HepG2 (cell line): Measurements from ENCODE around the gene SECTM1. TPM values are rescaled to one million over a fixed set of nuclear protein-coding genes. Genes with fewer than 3 reads are reported as not detected.

Experiments used
- ISL2 ChIP-seq: sonication (generic); formaldehyde crosslinking; IDR thresholded peaks from 2 replicates; pipeline ENCODE4 v1.5.0; 2020; ENCODE audit warnings: missing genetic modification reagents
- KDM5B ChIP-seq: sonication (generic); formaldehyde crosslinking; IDR thresholded peaks from 2 replicates; pipeline ENCODE4 v1.4.0; 2020; ENCODE audit warnings: missing genetic modification reagents, mild to moderate bottlenecking, borderline replicate concordance
- MED8 ChIP-seq: sonication (generic); formaldehyde crosslinking; IDR thresholded peaks from 2 replicates; pipeline ENCODE4 v1.8.1; 2023; ENCODE audit warnings: mild to moderate bottlenecking, missing genetic modification reagents; ENCODE audit not compliant: insufficient replicate concordance
- MXI1 ChIP-seq: IDR thresholded peaks from 3 replicates; pipeline ENCODE4 v1.6.1; 2012; ENCODE audit warnings: low read depth, low read length, inconsistent platforms, borderline replicate concordance
- NFATC3 ChIP-seq: sonication (generic); formaldehyde crosslinking; IDR thresholded peaks from 2 replicates; pipeline ENCODE4 v1.5.1; 2020; ENCODE audit warnings: mild to moderate bottlenecking, missing genetic modification reagents
- RBAK ChIP-seq: sonication (generic); formaldehyde crosslinking; IDR thresholded peaks from 2 replicates; pipeline ENCODE4 v1.5.1; 2020; ENCODE audit warnings: mild to moderate bottlenecking, missing genetic modification reagents
- RXRA ChIP-seq: sonication (generic); formaldehyde crosslinking; IDR thresholded peaks from 2 replicates; pipeline ENCODE4 v1.5.1; 2020; ENCODE audit warnings: missing genetic modification reagents
- TAF15 ChIP-seq: fragments of 200-400 bp; formaldehyde crosslinking; IDR thresholded peaks from one replicate; pipeline ENCODE4 v1.6.1; 2018; ENCODE audit warnings: mild to moderate bottlenecking, low read depth, low read length; ENCODE audit not compliant: poor library complexity, severe bottlenecking
- TARDBP ChIP-seq: sonication (generic); formaldehyde crosslinking; IDR thresholded peaks from 2 replicates; pipeline ENCODE4 v1.8.0; 2022; ENCODE audit warnings: mild to moderate bottlenecking, missing genetic modification reagents
- ZBTB3 ChIP-seq: sonication (generic); formaldehyde crosslinking; IDR thresholded peaks from 2 replicates; pipeline ENCODE4 v1.4.0; 2020; ENCODE audit warnings: low read depth, mild to moderate bottlenecking, moderate library complexity, missing genetic modification reagents, borderline replicate concordance
- ZFY ChIP-seq: sonication (generic); formaldehyde crosslinking; IDR thresholded peaks from 2 replicates; pipeline ENCODE4 v1.4.0; 2020; ENCODE audit warnings: missing genetic modification reagents
- ZNF644 ChIP-seq: IDR thresholded peaks from 2 replicates; pipeline ENCODE4 v1.6.1; 2016; ENCODE audit warnings: low read depth
- polyA plus RNA-seq, 8 experiments: library from polyadenylated mRNA; depleted of rRNA in 3 of 8; stranded (reverse) in 7 of 8; unstranded in 1 of 8; fragments of >200 nt; fragmentation: Illumina TruSeq in 4 of 8; extraction: Trizol in 4 of 8; gene quantifications; 2 replicates each; pipeline versions ENCODE4 v1.2.1 to v1.2.3, GENCODE V29; 2011 to 2016; ENCODE audit warnings: low read depth in 4 of 8, missing spikeins in 1 of 8, mixed read lengths in 1 of 8; ENCODE audit not compliant: insufficient read depth in 1 of 8
- total RNA-seq, 5 experiments: library from RNA; depleted of rRNA; stranded (reverse); fragments of >200 nt; fragmentation: Illumina TruSeq; extraction: Trizol; gene quantifications; 2 replicates each; pipeline ENCODE4 v1.2.3, GENCODE V29; 2016; ENCODE audit warnings: low read depth in 1 of 5
- TF ChIP-seq, protein P1 (sequence below): sonication (generic); formaldehyde crosslinking; IDR thresholded peaks from 2 replicates; pipeline ENCODE4 v1.8.0; 2022; ENCODE audit warnings: mild to moderate bottlenecking, missing genetic modification reagents
- TF ChIP-seq, protein P2 (sequence below): sonication (generic); formaldehyde crosslinking; IDR thresholded peaks from 2 replicates; pipeline ENCODE4 v1.4.0; 2020; ENCODE audit warnings: missing genetic modification reagents, borderline replicate concordance
- TF ChIP-seq, protein P3 (sequence below): sonication (generic); formaldehyde crosslinking; IDR thresholded peaks from 2 replicates; pipeline ENCODE4 v1.9.0; 2021; ENCODE audit warnings: missing genetic modification reagents, borderline replicate concordance
- TF ChIP-seq, protein P4 (sequence below): sonication (generic); formaldehyde crosslinking; IDR thresholded peaks from 2 replicates; pipeline ENCODE4 v1.8.1; 2022; ENCODE audit warnings: mild to moderate bottlenecking, missing genetic modification reagents
- TF ChIP-seq, protein P5 (sequence below), 2 experiments: IDR thresholded peaks; 2 replicates each; pipeline ENCODE4 v1.6.1; 2011 to 2012; ENCODE audit warnings: low read length in 2 of 2, borderline replicate concordance in 1 of 2, low read depth in 1 of 2, mild to moderate bottlenecking in 1 of 2, moderate library complexity in 1 of 2
- TF ChIP-seq, protein P6 (sequence below): IDR thresholded peaks from 2 replicates; pipeline ENCODE4 v1.6.1; 2016; ENCODE audit warnings: mild to moderate bottlenecking, missing biosample characterization, missing genetic modification reagents

SECTM1 gene
- total and polyA plus RNA-seq, 2 of the 13 experiments (the other 11 are each of a cell fraction or from before 2014, with no cell fraction given) = 3.5 to 5.3 TPM

DNA sequence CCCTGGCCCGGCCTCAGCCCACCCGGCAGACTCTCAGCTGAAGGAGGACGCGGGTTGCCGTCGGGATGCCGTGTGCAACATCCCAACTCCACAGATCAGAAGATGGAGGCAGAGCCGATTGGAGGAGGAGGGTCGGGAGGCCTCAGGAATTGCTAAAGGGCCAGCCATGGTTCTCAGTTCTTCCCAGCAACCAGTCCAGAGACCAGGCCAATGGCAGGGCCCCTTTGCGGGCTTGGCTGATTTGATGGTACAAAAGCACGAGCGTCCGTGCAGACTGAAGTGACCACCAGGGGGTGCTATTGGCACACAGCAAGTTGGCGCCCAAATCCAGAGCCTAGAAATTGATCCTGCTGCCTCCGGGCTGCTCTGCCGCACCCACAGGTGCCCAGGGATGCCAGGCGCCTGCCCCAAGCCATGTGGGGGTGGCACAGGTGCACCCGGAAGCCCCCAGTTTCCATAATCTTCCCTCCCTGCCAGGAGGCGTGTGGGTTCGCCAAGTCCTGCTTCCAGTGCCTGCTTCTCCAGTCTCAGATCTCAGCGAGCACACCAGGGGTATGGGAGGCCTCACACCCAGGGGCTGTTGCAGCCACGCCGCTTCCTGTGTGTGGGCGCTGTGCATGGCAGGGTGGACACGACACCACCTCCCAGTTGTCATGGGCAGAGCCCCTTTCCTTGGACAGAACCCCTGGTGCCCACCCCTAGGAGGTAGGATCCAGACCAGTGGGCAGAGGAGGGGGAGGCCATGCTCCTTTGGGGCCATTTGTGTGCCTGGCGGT lies 18.3 kb upstream of the SECTM1 start (continued):
- TF ChIP-seq, protein P1, sequence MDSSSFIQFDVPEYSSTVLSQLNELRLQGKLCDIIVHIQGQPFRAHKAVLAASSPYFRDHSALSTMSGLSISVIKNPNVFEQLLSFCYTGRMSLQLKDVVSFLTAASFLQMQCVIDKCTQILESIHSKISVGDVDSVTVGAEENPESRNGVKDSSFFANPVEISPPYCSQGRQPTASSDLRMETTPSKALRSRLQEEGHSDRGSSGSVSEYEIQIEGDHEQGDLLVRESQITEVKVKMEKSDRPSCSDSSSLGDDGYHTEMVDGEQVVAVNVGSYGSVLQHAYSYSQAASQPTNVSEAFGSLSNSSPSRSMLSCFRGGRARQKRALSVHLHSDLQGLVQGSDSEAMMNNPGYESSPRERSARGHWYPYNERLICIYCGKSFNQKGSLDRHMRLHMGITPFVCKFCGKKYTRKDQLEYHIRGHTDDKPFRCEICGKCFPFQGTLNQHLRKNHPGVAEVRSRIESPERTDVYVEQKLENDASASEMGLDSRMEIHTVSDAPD = no peak
- TF ChIP-seq TARDBP (CRISPR knock-in tag) (no peak), MED8 (CRISPR knock-in tag) (peak; percentile 35), KDM5B (CRISPR knock-in tag) (peak; percentile 87; the same call in 1 of the 2 replicates), ZNF644 (CRISPR knock-in tag) (no peak), ZFY (CRISPR knock-in tag) (peak; percentile 54), NFATC3 (CRISPR knock-in tag) (no peak), RBAK (no peak), TAF15 (no peak), ZBTB3 (CRISPR knock-in tag) (no peak), MXI1 (peak; percentile 42; the same call in 1 of the 3 replicates), RXRA (CRISPR knock-in tag) (peak; percentile 18; the same call in 1 of the 2 replicates), ISL2 (CRISPR knock-in tag) (peak; percentile 49)
- TF ChIP-seq, protein P2, sequence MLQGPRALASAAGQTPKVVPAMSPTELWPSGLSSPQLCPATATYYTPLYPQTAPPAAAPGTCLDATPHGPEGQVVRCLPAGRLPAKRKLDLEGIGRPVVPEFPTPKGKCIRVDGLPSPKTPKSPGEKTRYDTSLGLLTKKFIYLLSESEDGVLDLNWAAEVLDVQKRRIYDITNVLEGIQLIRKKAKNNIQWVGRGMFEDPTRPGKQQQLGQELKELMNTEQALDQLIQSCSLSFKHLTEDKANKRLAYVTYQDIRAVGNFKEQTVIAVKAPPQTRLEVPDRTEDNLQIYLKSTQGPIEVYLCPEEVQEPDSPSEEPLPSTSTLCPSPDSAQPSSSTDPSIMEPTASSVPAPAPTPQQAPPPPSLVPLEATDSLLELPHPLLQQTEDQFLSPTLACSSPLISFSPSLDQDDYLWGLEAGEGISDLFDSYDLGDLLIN = no peak
- TF ChIP-seq, protein P3, sequence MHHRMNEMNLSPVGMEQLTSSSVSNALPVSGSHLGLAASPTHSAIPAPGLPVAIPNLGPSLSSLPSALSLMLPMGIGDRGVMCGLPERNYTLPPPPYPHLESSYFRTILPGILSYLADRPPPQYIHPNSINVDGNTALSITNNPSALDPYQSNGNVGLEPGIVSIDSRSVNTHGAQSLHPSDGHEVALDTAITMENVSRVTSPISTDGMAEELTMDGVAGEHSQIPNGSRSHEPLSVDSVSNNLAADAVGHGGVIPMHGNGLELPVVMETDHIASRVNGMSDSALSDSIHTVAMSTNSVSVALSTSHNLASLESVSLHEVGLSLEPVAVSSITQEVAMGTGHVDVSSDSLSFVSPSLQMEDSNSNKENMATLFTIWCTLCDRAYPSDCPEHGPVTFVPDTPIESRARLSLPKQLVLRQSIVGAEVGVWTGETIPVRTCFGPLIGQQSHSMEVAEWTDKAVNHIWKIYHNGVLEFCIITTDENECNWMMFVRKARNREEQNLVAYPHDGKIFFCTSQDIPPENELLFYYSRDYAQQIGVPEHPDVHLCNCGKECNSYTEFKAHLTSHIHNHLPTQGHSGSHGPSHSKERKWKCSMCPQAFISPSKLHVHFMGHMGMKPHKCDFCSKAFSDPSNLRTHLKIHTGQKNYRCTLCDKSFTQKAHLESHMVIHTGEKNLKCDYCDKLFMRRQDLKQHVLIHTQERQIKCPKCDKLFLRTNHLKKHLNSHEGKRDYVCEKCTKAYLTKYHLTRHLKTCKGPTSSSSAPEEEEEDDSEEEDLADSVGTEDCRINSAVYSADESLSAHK (CRISPR knock-in tag) = no peak
- TF ChIP-seq, protein P4, sequence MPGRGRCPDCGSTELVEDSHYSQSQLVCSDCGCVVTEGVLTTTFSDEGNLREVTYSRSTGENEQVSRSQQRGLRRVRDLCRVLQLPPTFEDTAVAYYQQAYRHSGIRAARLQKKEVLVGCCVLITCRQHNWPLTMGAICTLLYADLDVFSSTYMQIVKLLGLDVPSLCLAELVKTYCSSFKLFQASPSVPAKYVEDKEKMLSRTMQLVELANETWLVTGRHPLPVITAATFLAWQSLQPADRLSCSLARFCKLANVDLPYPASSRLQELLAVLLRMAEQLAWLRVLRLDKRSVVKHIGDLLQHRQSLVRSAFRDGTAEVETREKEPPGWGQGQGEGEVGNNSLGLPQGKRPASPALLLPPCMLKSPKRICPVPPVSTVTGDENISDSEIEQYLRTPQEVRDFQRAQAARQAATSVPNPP = no peak
- TF ChIP-seq, protein P5, sequence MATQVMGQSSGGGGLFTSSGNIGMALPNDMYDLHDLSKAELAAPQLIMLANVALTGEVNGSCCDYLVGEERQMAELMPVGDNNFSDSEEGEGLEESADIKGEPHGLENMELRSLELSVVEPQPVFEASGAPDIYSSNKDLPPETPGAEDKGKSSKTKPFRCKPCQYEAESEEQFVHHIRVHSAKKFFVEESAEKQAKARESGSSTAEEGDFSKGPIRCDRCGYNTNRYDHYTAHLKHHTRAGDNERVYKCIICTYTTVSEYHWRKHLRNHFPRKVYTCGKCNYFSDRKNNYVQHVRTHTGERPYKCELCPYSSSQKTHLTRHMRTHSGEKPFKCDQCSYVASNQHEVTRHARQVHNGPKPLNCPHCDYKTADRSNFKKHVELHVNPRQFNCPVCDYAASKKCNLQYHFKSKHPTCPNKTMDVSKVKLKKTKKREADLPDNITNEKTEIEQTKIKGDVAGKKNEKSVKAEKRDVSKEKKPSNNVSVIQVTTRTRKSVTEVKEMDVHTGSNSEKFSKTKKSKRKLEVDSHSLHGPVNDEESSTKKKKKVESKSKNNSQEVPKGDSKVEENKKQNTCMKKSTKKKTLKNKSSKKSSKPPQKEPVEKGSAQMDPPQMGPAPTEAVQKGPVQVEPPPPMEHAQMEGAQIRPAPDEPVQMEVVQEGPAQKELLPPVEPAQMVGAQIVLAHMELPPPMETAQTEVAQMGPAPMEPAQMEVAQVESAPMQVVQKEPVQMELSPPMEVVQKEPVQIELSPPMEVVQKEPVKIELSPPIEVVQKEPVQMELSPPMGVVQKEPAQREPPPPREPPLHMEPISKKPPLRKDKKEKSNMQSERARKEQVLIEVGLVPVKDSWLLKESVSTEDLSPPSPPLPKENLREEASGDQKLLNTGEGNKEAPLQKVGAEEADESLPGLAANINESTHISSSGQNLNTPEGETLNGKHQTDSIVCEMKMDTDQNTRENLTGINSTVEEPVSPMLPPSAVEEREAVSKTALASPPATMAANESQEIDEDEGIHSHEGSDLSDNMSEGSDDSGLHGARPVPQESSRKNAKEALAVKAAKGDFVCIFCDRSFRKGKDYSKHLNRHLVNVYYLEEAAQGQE (IDR thresholded peaks at IDR 0.05; ENCODE audit: borderline replicate concordance in 1 of 2, low read depth in 1 of 2, low read length in 2 of 2) = peak in 1 of 2 experiments; percentile 76; a peak in 2 of 4 replicates
- TF ChIP-seq, protein P6, sequence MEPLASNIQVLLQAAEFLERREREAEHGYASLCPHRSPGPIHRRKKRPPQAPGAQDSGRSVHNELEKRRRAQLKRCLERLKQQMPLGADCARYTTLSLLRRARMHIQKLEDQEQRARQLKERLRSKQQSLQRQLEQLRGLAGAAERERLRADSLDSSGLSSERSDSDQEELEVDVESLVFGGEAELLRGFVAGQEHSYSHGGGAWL = peak; percentile 72; the same call in 1 of the 2 replicates
